ENCODE measurements around the gene KRTAP4-2. TPM values are rescaled to one million over a fixed set of nuclear protein-coding genes. Genes with fewer than 3 reads are reported as not detected.

The KRTAP4-2 gene
- total RNA-seq, 1 experiment from 2014 or later = not detected

DNA sequence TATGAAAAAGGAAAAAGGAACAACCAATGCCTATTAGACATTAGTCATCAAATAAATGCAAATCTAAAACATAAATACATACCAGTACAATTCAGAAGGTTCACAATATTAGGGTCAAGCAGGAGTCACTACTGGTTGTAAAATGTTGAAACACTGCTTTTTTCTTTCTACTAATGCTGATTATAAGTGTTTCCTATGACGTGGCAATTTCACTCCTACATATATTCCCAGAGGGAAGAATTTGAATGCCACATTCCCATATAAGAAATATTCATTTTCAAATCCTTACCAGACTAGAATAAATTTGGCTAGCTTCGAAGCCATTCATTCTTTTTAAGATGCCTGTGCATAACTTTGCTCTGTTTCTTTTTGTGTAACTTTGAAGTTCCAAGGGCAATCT, 45.8 kb upstream of the KRTAP4-2 start:
- Histone ChIP-seq H3K27ac (ENCODE audit: low read depth, low read length) (no peak overlapping the region), H3K4me3 (replicated peaks in 1 of 2; ENCODE audit: low read depth in 1 of 2, low read length in 2 of 2) (no peak overlapping the region), H3K9me2 (ENCODE audit: insufficient read depth) (no peaks in the 10 kb centered on the region), H3K27me3 (ENCODE audit: insufficient read depth, low read length) (no peaks in the 10 kb centered on the region), H3K4me2 (ENCODE audit: low read length) (no peak overlapping the region), H3K79me2 (ENCODE audit: insufficient read depth, low read length) (no peaks in the 10 kb centered on the region), H3K9ac (ENCODE audit: low read length) (no peak overlapping the region), H3K4me1 (ENCODE audit: control insufficient read depth in 1 of 2, insufficient read depth in 2 of 2, low read length in 2 of 2) (no peaks in the 10 kb centered on the region), H3K36me3 (ENCODE audit: control insufficient read depth in 1 of 2, insufficient read depth in 2 of 2, low read length in 2 of 2) (no peaks in the 10 kb centered on the region), H2AFZ (ENCODE audit: low read depth, low read length, poor library complexity, severe bottlenecking) (no peak overlapping the region), H3K9me3 (ENCODE audit: control insufficient read depth in 1 of 2, insufficient read depth in 1 of 2, low read depth in 1 of 2, low read length in 2 of 2) (no peaks in the 10 kb centered on the region), H4K20me1 (ENCODE audit: insufficient read depth) (no peaks in the 10 kb centered on the region)
- ChIA-PET POLR2A (no interaction called here), RAD21 (ENCODE audit: low non-redundant PET in 1 of 2, low total read pairs in 2 of 2, uncharacterized antibody in 2 of 2, unreplicated experiment in 2 of 2) (no interaction called here), CTCF (no interaction called here)
- no peak for DNase-seq (ENCODE audit: low read depth, low spot score)
- TF ChIP-seq FOSL1 (IDR thresholded peaks at IDR 0.05; ENCODE audit: low read depth) (no peak), SP1 (IDR thresholded peaks at IDR 0.05; ENCODE audit: low read depth) (no peak), EZH2phosphoT487 (IDR thresholded peaks at IDR 0.05; ENCODE audit: borderline replicate concordance) (no peak), MAX (IDR thresholded peaks at IDR 0.05) (no peak), TCF7L2 (IDR thresholded peaks at IDR 0.05; ENCODE audit: borderline replicate concordance, extremely low read depth, insufficient read depth, insufficient read length) (no peak), ZNF274 (IDR thresholded peaks at IDR 0.05; ENCODE audit: low read depth, low read length) (no peak), CTCF (IDR thresholded peaks at IDR 0.05 in 2 of 3, conservative IDR thresholded peaks at IDR 0.05 in 1 of 3; ENCODE audit: borderline replicate concordance in 1 of 3, insufficient read depth in 1 of 3, low read depth in 2 of 3, low read length in 2 of 3) (no peak), POLR2A (IDR thresholded peaks at IDR 0.05; ENCODE audit: borderline replicate concordance, extremely low read depth, insufficient read depth, insufficient read length) (no peak), ZFX (IDR thresholded peaks at IDR 0.05) (no peak), CBX3 (IDR thresholded peaks at IDR 0.05; ENCODE audit: low read depth) (no peak), EZH2 (IDR thresholded peaks at IDR 0.05) (no peak), REST (IDR thresholded peaks at IDR 0.05; ENCODE audit: low read depth) (no peak), JUND (IDR thresholded peaks at IDR 0.05) (no peak), YY1 (IDR thresholded peaks at IDR 0.05; ENCODE audit: extremely low read depth, insufficient replicate concordance, low read depth, low read length) (no peak), POLR2AphosphoS5 (IDR thresholded peaks at IDR 0.05; ENCODE audit: low read depth, low read length) (no peak)
- intact Hi-C loops (cut with micrococcal nuclease) = no loop called here
- BruUV-seq (replicated peaks) = no TSS peak
- no peak for ATAC-seq
